ENCODE data around the gene JMJD1C. TPM values are rescaled to one million over a fixed set of nuclear protein-coding genes. Genes with fewer than 3 reads are reported as not detected.

The JMJD1C gene
- total RNA-seq, 1 experiment from 2014 or later = 180 TPM

DNA sequence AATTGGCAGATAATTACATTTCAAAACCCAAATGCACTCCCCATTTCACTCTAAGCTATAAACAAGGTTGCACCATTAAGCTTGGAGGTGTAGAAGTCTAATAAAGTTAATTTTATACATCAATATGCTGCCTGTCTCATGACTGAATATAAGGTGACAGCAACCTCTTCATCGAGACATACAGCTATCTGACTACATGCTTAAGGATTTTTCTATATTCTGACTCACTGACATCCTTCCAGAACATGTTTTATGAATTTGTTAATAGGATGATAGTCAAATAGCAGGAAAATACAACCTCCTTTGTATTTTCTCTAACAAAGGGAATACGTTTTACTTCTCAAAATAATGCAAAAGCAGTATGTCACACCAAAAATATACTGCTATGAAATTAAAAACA, 256.1 kb downstream of the JMJD1C start:
- no peak overlapping the region for H3K27ac Mint-ChIP-seq
- peaks cover 72% of the 10 kb centered on the region for H3K36me3 Mint-ChIP-seq
- POLR2A ChIA-PET = no interaction called here
- DNase-seq (ENCODE audit: low spot score) (no peak), ATAC-seq (no peak)
- H3K27me3 Mint-ChIP-seq (ENCODE audit: low read depth) = no peaks in the 10 kb centered on the region
- CTCF ChIA-PET = interaction anchor here (0.6 to 1.0 kb wide), 2 partner anchors 436 to 511 kb away, joined by 3 read pairs; no protein-coding TSS in a partner anchor
- peaks cover 67% of the 10 kb centered on the region for H3K4me1 Mint-ChIP-seq
- peaks cover 3% of the 10 kb centered on the region; the same call in 1 of the 2 replicates for H3K9me3 Mint-ChIP-seq
- H3K4me3 Mint-ChIP-seq = no peak overlapping the region
- TF ChIP-seq ZNF232 (CRISPR knock-in tag; IDR thresholded peaks at IDR 0.05) (no peak), NFATC4 (CRISPR knock-in tag; IDR thresholded peaks at IDR 0.05) (no peak), ZNF138 (CRISPR knock-in tag; conservative IDR thresholded peaks at IDR 0.05) (no peak), GRHL2 (CRISPR knock-in tag; IDR thresholded peaks at IDR 0.05; ENCODE audit: insufficient replicate concordance, severe bottlenecking) (no peak), NR2C2 (CRISPR knock-in tag; IDR thresholded peaks at IDR 0.05) (no peak), SMAD3 (CRISPR knock-in tag; IDR thresholded peaks at IDR 0.05; ENCODE audit: borderline replicate concordance) (no peak), RORB (CRISPR knock-in tag; IDR thresholded peaks at IDR 0.05) (no peak), ZNF219 (CRISPR knock-in tag; IDR thresholded peaks at IDR 0.05; ENCODE audit: borderline replicate concordance) (no peak), TEAD1 (CRISPR knock-in tag; IDR thresholded peaks at IDR 0.05) (no peak), GABPB1 (CRISPR knock-in tag; IDR thresholded peaks at IDR 0.05) (no peak), HMGA2 (CRISPR knock-in tag; IDR thresholded peaks at IDR 0.05) (no peak), FOXP1 (CRISPR knock-in tag; IDR thresholded peaks at IDR 0.05; ENCODE audit: borderline replicate concordance) (no peak), ZNF671 (CRISPR knock-in tag; IDR thresholded peaks at IDR 0.05) (no peak)
- TF ChIP-seq, protein P1, sequence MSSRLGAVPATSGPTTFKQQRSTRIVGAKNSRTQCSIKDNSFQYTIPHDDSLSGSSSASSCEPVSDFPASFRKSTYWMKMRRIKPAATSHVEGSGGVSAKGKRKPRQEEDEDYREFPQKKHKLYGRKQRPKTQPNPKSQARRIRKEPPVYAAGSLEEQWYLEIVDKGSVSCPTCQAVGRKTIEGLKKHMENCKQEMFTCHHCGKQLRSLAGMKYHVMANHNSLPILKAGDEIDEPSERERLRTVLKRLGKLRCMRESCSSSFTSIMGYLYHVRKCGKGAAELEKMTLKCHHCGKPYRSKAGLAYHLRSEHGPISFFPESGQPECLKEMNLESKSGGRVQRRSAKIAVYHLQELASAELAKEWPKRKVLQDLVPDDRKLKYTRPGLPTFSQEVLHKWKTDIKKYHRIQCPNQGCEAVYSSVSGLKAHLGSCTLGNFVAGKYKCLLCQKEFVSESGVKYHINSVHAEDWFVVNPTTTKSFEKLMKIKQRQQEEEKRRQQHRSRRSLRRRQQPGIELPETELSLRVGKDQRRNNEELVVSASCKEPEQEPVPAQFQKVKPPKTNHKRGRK (CRISPR knock-in tag; IDR thresholded peaks at IDR 0.05; ENCODE audit: borderline replicate concordance) = no peak
- TF ChIP-seq, protein P2, sequence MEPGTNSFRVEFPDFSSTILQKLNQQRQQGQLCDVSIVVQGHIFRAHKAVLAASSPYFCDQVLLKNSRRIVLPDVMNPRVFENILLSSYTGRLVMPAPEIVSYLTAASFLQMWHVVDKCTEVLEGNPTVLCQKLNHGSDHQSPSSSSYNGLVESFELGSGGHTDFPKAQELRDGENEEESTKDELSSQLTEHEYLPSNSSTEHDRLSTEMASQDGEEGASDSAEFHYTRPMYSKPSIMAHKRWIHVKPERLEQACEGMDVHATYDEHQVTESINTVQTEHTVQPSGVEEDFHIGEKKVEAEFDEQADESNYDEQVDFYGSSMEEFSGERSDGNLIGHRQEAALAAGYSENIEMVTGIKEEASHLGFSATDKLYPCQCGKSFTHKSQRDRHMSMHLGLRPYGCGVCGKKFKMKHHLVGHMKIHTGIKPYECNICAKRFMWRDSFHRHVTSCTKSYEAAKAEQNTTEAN (CRISPR knock-in tag; IDR thresholded peaks at IDR 0.05) = no peak

DNA sequence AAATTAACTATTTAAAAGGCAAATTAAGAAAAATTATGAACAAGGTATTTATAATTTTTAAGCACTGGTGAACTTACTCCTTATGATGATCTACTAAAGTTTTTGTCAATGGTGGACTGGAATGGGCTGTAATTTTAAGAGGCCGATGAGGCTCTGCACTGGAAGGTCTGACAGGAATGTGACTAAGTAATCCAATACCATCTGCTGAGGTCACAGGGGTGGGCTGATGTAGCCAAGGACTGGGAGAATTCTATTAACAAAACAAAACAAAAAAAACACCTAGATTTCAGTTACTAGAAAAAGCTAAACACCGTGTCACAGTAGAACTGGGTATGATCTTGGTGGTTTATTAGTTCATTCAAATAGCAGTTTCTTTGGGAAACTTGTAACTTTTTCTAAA, 256.8 kb downstream of the JMJD1C start:
- Mint-ChIP-seq H3K27ac (peak overlapping the region; percentile 91; the same call in 1 of the 2 replicates), H3K36me3 (peaks cover 65% of the 10 kb centered on the region), H3K27me3 (ENCODE audit: low read depth) (no peaks in the 10 kb centered on the region), H3K4me1 (peaks cover 73% of the 10 kb centered on the region), H3K4me3 (peak overlapping the region; percentile 29; the same call in 1 of the 2 replicates), H3K9me3 (peaks cover 3% of the 10 kb centered on the region; the same call in 1 of the 2 replicates)
- CTCF ChIA-PET = interaction anchor here (0.6 to 1.0 kb wide), 2 partner anchors 436 to 511 kb away, joined by 3 read pairs; no protein-coding TSS in a partner anchor
- ATAC-seq = peak; percentile 58
- POLR2A ChIA-PET = no interaction called here
- TF ChIP-seq ZNF416 (CRISPR knock-in tag; IDR thresholded peaks at IDR 0.05) (no peak), TCF7 (CRISPR knock-in tag; IDR thresholded peaks at IDR 0.05; ENCODE audit: low read depth) (no peak), ATF3 (CRISPR knock-in tag; conservative IDR thresholded peaks at IDR 0.05) (no peak), JUN (CRISPR knock-in tag; IDR thresholded peaks at IDR 0.05) (no peak), E2F5 (CRISPR knock-in tag; IDR thresholded peaks at IDR 0.05) (no peak), ZNF219 (CRISPR knock-in tag; IDR thresholded peaks at IDR 0.05; ENCODE audit: borderline replicate concordance) (no peak), IRF2 (CRISPR knock-in tag; IDR thresholded peaks at IDR 0.05; ENCODE audit: borderline replicate concordance, low read depth) (no peak), ZNF121 (CRISPR knock-in tag; IDR thresholded peaks at IDR 0.05) (no peak), FOXP1 (CRISPR knock-in tag; IDR thresholded peaks at IDR 0.05; ENCODE audit: borderline replicate concordance) (no peak), GTF2I (CRISPR knock-in tag; conservative IDR thresholded peaks at IDR 0.05) (no peak)
- TF ChIP-seq, protein P3, sequence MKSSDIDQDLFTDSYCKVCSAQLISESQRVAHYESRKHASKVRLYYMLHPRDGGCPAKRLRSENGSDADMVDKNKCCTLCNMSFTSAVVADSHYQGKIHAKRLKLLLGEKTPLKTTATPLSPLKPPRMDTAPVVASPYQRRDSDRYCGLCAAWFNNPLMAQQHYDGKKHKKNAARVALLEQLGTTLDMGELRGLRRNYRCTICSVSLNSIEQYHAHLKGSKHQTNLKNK (CRISPR knock-in tag; IDR thresholded peaks at IDR 0.05) = no peak
- no peak for DNase-seq (ENCODE audit: low spot score)
